Activated T-cell treated with anti-CD3 and anti-CD28 coated beads for 1 hour (primary cell): Measurements from ENCODE around the gene B3GAT3.
"Not testable (repeated sequence)": the region's sequence is repeated elsewhere in the genome, so short reads cannot be mapped to it uniquely, and the experiment has no call there.

Experiments used
- DNase-seq: peaks from one replicate; pipeline ENCODE4 v3.0.0-alpha.2; 2020; ENCODE audit warnings: low read depth

The B3GAT3 gene

DNA sequence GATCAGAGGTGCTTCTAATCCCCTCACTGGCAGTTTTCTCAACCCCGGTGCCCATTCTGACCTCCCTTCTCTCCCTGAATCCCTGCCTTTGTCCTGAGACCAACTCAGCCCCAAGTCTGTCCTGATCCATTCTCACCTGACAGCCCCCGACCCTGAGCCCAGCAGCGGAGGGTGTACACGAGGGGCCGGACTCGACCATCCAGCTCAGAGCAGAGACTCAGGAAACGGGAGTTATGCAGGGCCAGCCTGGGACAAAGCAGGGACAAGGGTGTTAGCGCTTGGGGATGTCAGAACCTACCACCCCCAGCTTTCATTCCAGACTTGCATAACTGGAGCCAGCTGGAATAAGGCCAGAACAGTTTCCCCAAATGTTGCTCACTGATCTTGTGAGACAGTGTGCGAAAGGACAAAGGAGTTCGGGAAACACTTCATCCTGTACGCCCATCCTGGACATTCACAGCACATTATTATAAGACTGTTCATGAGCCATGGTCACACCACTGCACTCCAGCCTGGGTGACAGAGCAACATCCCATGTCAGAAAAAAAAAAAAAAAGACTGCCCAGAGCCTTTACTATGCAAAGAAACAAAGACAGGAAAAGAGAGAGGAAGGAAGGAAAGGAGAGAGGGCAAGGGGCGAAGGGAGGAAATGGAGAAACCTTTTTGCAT, 44.6 kb downstream of the B3GAT3 start:
- no peak for DNase-seq

- DNase-seq: no peak
These were observed 45.9 kb downstream of the B3GAT3 start for GRCh38 chr11:62575837-62576236.

GRCh38 chr11:62575156-62575555, 46.6 kb downstream of the B3GAT3 start:
- no peak for DNase-seq

- DNase-seq: no peak
These were observed 47.3 kb downstream of the B3GAT3 start for GRCh38 chr11:62574363-62575071.

- peak; percentile 95 for DNase-seq
These were observed 48.0 kb downstream of the B3GAT3 start, which contains the start of gene EEF1G for GRCh38 chr11:62573592-62574362. TSS of gene EEF1G (minus strand) at chr11:62573891. CDS start at chr11:62573842, 49 bp downstream.

DNA sequence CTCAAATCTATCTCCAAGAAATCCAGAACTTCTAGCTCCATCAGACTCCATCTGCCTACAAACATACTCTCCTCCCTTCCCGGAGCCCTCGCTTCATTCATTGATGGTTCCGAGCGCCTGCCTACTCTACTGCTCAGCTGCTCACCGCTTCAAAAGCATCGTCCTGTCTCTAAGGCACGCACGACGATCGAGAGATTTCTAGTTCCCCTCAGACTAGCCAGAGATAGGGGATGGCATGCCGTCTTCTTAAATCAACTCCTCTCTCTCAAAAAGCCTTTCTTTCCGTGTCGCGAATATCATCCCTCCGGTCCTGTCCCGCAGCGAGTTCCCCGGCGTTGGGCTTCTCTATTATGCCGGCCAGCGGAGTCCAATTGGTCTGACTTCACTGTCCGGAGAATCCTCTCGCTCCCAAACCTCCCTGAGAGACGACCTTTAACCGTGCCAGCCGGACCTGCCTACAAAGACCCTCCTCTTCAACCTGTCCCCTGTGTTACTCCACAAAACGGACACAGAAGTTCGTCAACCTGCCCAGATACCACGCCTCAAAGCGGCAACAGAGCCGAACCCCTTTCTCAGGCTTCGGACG, 48.7 kb downstream of the B3GAT3 start:
- DNase-seq: no peak

GRCh38 chr11:62572431-62572830, 49.4 kb downstream of the B3GAT3 start:
- no peak for DNase-seq

GRCh38 chr11:62571493-62571892, 50.3 kb downstream of the B3GAT3 start:
- not testable (repeated sequence) for DNase-seq

DNA sequence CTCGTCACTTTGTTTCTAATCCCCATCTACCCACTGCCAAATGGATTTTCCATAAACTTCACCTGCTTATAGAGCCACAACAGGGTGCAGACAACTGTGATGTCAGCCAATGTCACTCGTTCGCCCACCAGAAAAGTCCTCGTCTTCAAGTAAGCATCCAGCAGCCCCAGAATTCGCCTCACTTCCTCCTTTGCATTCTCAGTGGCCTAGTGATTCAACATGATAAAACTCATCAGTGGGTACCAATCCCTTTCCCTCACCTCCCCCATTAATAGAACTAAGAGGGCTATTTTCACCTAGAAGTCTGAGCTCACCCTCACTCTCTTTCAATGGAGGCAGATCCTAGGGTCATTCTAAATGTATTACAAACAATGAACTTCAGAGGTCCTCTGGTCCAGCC, 50.9 kb downstream of the B3GAT3 start:
- not testable (repeated sequence) for DNase-seq

DNA sequence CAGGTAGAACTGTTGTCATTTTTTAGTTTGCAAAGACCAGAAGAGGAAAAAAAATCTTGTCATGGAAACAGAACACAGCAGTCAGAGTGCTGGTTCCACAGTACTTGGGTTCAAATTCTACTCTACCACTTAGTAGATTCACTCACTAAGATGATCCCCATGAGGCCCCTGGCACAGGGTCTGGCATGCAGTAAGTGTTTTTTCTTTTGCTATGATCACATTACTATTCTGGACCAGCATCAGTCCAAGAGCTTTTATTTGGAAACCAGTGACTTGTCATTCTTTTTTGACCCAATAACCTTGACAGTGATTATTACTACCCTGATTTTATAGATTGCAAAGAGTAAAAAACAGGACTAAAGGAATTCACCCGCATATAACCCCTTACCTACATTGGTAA, 52.2 kb downstream of the B3GAT3 start:
- no peak for DNase-seq

- no peak for DNase-seq
These were observed 54.7 kb downstream of the B3GAT3 start for GRCh38 chr11:62567018-62567633.

- DNase-seq: no peak
These were observed 55.5 kb downstream of the B3GAT3 start for GRCh38 chr11:62566247-62566646.
